ENCODE measurements around the gene EXOC1L. TPM values are rescaled to one million over a fixed set of nuclear protein-coding genes. Genes with fewer than 3 reads are reported as not detected.
A peak's percentile ranks its signal among the peaks of the same experiment; 100 is the strongest.

The EXOC1L gene
- total RNA-seq, 4 donors from 2014 or later, result not detected

DNA sequence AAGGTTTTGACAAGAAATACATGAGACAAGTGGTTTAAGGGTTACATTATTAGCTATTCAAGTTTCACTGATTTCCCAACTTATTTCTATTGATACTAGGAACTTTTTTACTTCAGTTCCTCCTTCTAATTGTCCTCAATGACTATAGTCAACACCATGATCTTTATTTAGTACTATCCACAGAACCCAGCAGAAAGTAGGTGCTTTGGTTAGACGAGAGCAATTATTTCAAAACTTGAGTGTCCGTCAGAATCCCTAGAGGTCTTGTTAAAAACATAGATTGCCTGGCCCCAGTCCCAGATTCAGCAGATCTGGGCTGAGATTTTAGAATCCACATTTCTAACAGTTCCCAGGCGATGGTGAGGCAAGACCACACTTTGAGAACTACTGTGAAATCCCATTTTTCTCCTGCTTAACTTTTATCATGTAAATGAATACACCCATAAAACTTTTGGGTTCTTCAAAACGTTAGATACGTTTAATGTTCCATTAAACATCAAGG lies 51.8 kb downstream of the EXOC1L start:
- Histone ChIP-seq H3K36me3 (peaks cover 4 to 67% of the 10 kb centered on the region in 2 donors), H3K9me3 (no peaks in the 10 kb centered on the region), H3K27me3 (no peaks in the 10 kb centered on the region), H3K27ac (no peak overlapping the region), H3K4me1 (peaks cover 3 to 20% (median 8%) of the 10 kb centered on the region in 3 donors), H3K4me3 (no peak overlapping the region)
- TF ChIP-seq, protein P1, sequence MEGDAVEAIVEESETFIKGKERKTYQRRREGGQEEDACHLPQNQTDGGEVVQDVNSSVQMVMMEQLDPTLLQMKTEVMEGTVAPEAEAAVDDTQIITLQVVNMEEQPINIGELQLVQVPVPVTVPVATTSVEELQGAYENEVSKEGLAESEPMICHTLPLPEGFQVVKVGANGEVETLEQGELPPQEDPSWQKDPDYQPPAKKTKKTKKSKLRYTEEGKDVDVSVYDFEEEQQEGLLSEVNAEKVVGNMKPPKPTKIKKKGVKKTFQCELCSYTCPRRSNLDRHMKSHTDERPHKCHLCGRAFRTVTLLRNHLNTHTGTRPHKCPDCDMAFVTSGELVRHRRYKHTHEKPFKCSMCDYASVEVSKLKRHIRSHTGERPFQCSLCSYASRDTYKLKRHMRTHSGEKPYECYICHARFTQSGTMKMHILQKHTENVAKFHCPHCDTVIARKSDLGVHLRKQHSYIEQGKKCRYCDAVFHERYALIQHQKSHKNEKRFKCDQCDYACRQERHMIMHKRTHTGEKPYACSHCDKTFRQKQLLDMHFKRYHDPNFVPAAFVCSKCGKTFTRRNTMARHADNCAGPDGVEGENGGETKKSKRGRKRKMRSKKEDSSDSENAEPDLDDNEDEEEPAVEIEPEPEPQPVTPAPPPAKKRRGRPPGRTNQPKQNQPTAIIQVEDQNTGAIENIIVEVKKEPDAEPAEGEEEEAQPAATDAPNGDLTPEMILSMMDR (IDR thresholded peaks at IDR 0.05), result no peak
- TF ChIP-seq POLR2AphosphoS5 (IDR thresholded peaks at IDR 0.05) (no peak), POLR2A (IDR thresholded peaks at IDR 0.05) (no peak), EP300 (IDR thresholded peaks at IDR 0.05) (no peak)
- ATAC-seq, result no peak
- WGBS, 2 donors (ENCODE audit: low coverage in 1 of 2), result 72 to 74% methylated on average over 4 of the region's 5 CpGs

DNA sequence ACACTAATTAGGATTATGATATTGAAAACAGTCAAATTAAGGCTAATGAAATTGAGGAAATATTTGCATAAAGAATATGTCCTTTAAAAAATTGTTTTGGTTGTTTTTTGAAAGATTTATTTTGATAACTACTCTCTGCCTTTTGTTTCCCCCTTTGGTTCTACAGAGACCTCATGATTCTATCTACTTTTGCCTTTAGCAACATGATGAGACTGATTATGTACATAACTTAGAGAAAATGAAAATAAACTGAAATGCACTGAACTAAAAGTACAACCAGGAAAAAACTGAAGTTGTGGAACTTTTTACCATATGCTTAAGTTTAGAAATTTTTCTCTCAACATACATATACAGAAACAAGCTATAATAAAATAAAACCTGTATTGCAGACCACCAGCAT lies 55.2 kb downstream of the EXOC1L start:
- no peak for ATAC-seq
- H3K4me1 ChIP-seq, result peaks cover 0 to 19% (median 0%) of the 10 kb centered on the region in 3 donors
- peaks cover 4 to 72% of the 10 kb centered on the region in 2 donors for H3K36me3 ChIP-seq
- no peaks in the 10 kb centered on the region for H3K9me3 ChIP-seq
- no peak overlapping the region for H3K4me3 ChIP-seq
- no peak for TF ChIP-seq POLR2A (IDR thresholded peaks at IDR 0.05)
- TF ChIP-seq EP300 (IDR thresholded peaks at IDR 0.05), result no peak
- no peak for TF ChIP-seq POLR2AphosphoS5 (IDR thresholded peaks at IDR 0.05)
- TF ChIP-seq, protein P1 (IDR thresholded peaks at IDR 0.05), result no peak
- H3K27ac ChIP-seq, result no peak overlapping the region
- no peaks in the 10 kb centered on the region for H3K27me3 ChIP-seq

GRCh38 chr4:55876387-55876786 lies 56.8 kb downstream of the EXOC1L start:
- no peaks in the 10 kb centered on the region for H3K9me3 ChIP-seq

DNA sequence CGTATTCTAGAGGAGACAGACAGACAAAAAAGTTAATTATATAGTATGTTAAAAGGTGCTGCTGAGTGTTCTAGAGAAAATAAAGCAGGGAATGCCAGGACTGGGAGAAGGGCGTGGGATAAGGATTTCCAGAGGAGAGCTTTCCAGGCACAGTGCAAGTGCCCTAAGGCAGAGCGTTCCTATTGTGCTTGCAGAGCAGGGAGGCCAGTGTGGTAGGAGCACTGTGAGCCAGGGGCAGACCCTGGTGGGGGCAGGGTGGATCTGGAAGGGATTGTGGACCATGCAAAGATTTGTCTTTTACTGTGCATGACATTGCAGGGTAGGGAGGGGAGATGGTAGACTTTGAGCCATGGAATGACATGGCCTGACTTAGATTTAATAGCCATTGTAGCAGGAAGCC lies 59.6 kb downstream of the EXOC1L start:
- Histone ChIP-seq H3K27ac (no peak overlapping the region), H3K27me3 (no peaks in the 10 kb centered on the region), H3K9me3 (no peaks in the 10 kb centered on the region), H3K36me3 (peaks cover 4 to 64% of the 10 kb centered on the region in 2 donors), H3K4me3 (no peak overlapping the region), H3K4me1 (peaks cover 0 to 22% (median 0%) of the 10 kb centered on the region in 3 donors)
- no peak for ATAC-seq
- TF ChIP-seq POLR2AphosphoS5 (IDR thresholded peaks at IDR 0.05) (no peak), POLR2A (IDR thresholded peaks at IDR 0.05) (no peak), EP300 (IDR thresholded peaks at IDR 0.05) (no peak)
- TF ChIP-seq, protein P1 (IDR thresholded peaks at IDR 0.05), result no peak
- WGBS, 2 donors (ENCODE audit: low coverage in 1 of 2), result 87 to 97% methylated on average over 3 of the region's 3 CpGs

More at GRCh38 chr4:55876387-55876786, 56.8 kb downstream of the EXOC1L start:
- TF ChIP-seq EP300 (IDR thresholded peaks at IDR 0.05) (no peak), POLR2AphosphoS5 (IDR thresholded peaks at IDR 0.05) (peak; percentile 83), POLR2A (IDR thresholded peaks at IDR 0.05) (no peak)
- TF ChIP-seq, protein P1 (IDR thresholded peaks at IDR 0.05), result no peak
- peak overlapping the region in 1 of 4 donors; percentile 43 for H3K27ac ChIP-seq
- peak; percentile 51 for ATAC-seq
- H3K4me3 ChIP-seq, result no peak overlapping the region
- peaks cover 4 to 70% of the 10 kb centered on the region in 2 donors for H3K36me3 ChIP-seq
- no peaks in the 10 kb centered on the region for H3K27me3 ChIP-seq
- H3K4me1 ChIP-seq, result peaks cover 0 to 19% (median 0%) of the 10 kb centered on the region in 3 donors

- TF ChIP-seq POLR2AphosphoS5 (IDR thresholded peaks at IDR 0.05) (no peak), POLR2A (IDR thresholded peaks at IDR 0.05) (no peak), EP300 (IDR thresholded peaks at IDR 0.05) (no peak)
- TF ChIP-seq, protein P1 (IDR thresholded peaks at IDR 0.05), result no peak
- no peaks in the 10 kb centered on the region for H3K27me3 ChIP-seq
- H3K36me3 ChIP-seq, result peaks cover 4 to 61% of the 10 kb centered on the region in 2 donors
- ATAC-seq, result no peak
- H3K27ac ChIP-seq, result no peak overlapping the region
- WGBS, 2 donors (ENCODE audit: low coverage in 1 of 2), result 88 to 100% methylated on average over 2 to 3 of the region's 3 CpGs
- no peak overlapping the region for H3K4me3 ChIP-seq
- H3K4me1 ChIP-seq, result peaks cover 0 to 26% (median 0%) of the 10 kb centered on the region in 3 donors
- no peaks in the 10 kb centered on the region for H3K9me3 ChIP-seq
Measured at GRCh38 chr4:55880652-55881280, 61.2 kb downstream of the EXOC1L start.

Data from gastroesophageal sphincter (tissue), 4 donors.